Adrenal gland (tissue), 12 donors: ENCODE results near the gene PRSS3. TPM values are rescaled to one million over a fixed set of nuclear protein-coding genes. Genes with fewer than 3 reads are reported as not detected.
A peak's percentile ranks its signal among the peaks of the same experiment; 100 is the strongest.
"Not testable (repeated sequence)": the region's sequence is repeated elsewhere in the genome, so short reads cannot be mapped to it uniquely, and the experiment has no call there.

Source experiments
- DNase-seq, 7 donors: peaks; one replicate each; pipeline ENCODE4 v3.0.0-alpha.2; 2019 to 2020
- H3K27ac ChIP-seq, 5 donors: fragments of 200-600 bp; sonication (generic) in 4 of 5; 1 replicate in 3 of 5; 2 replicates in 2 of 5; pipeline versions ENCODE4 v1.5.1 to v1.8.0; 2016 to 2020; ENCODE audit warnings: mild to moderate bottlenecking in 1 of 5
- H3K27me3 ChIP-seq: fragments of 200-600 bp; 2 replicates; pipeline ENCODE4 v1.8.0; 2021
- H3K36me3 ChIP-seq, 2 donors: fragments of 200-600 bp; replicated peaks in 1 of 2; 1 replicate in 1 of 2; 2 replicates in 1 of 2; pipeline versions ENCODE4 v1.5.1 to v1.8.0; 2018 to 2022
- H3K4me1 ChIP-seq, 2 donors: fragments of 200-600 bp; replicated peaks in 1 of 2; 1 replicate in 1 of 2; 2 replicates in 1 of 2; pipeline versions ENCODE4 v1.5.1 to v1.8.0; 2018 to 2021
- H3K4me3 ChIP-seq, 4 donors: fragments of 200-600 bp; sonication (generic) in 3 of 4; one replicate each; pipeline ENCODE4 v1.5.1; 2016 to 2018
- H3K9me3 ChIP-seq, 3 donors: fragments of 200-600 bp; sonication (generic) in 1 of 3; replicated peaks in 1 of 3; 1 replicate in 2 of 3; 2 replicates in 1 of 3; pipeline versions ENCODE4 v1.5.1 to v1.8.0; 2016 to 2021
- CTCF ChIP-seq, 6 experiments: fragments of 450-650 bp in 4 of 6; fragments of 200-600 bp in 2 of 6; sonication (generic) in 1 of 6; IDR thresholded peaks; 1 replicate in 5 of 6; 2 replicates in 1 of 6; pipeline versions ENCODE4 v1.5.1 to v1.8.0; 2016 to 2021; ENCODE audit warnings: antibody characterized with exemption in 6 of 6, mild to moderate bottlenecking in 2 of 6, moderate library complexity in 1 of 6
- POLR2A ChIP-seq, 2 donors: fragments of 450-650 bp; IDR thresholded peaks; one replicate each; pipeline ENCODE4 v1.6.1; 2017; ENCODE audit warnings: antibody characterized with exemption in 2 of 2, mild to moderate bottlenecking in 2 of 2, moderate library complexity in 1 of 2
- WGBS, 4 donors: extraction: QIAGEN DNeasy Blood & Tissue Kit in 2 of 4; methylation state at CpG; one replicate each; pipeline versions ENCODE4 v1.1.5 to v1.1.7; 2013 to 2017; 5-methylcytosine and 5-hydroxymethylcytosine counted together
- intact Hi-C, 2 donors: fragments of 100-400 bp; cut with DNase I; formaldehyde crosslinking; loops; one replicate each; pipeline versions ENCODE4 v1.14.1 to v1.15.0; 2022 to 2023
- polyA plus RNA-seq, 3 donors: library from polyadenylated mRNA; stranded (reverse); fragments of 200-250 nt in 2 of 3; fragments of 350-450 nt in 1 of 3; fragmentation: Illumina TruSeq in 1 of 3; extraction: RNeasy Lipid Tissue Mini Kit (QIAGEN cat#74804) in 1 of 3; gene quantifications; one replicate each; pipeline ENCODE4 v1.2.3, GENCODE V29; 2013 to 2014
- total RNA-seq, 9 donors: library from RNA; depleted of rRNA in 4 of 9; stranded (reverse); fragments of >200 nt in 4 of 9; fragments of 120-200 nt in 1 of 9; fragmentation: NEBNext Ultra II Directional in 1 of 9; extraction: Animal tissue kit (Norgen Biotek cat#: 25700) in 1 of 9; gene quantifications; one replicate each; pipeline versions ENCODE4 v1.1.0 to v1.2.4, GENCODE V29; 2013 to 2023
- donor health status: healthy with polysubstance abuse.
- donor health status: Bipolar disorder and iron deficiency.
- donor health status: DM: yes; HTN: yes; CAD: no.
- donor health status: DM: no; HTN: no; CAD: no.
- donor health status: DM: no; HTN: no; CAD: no.
- donor health status: DM: yes; HTN: yes; CAD: no.

Gene PRSS3
- total and polyA plus RNA-seq, 12 donors, result 1.1 to 5.8 (median 3.4) TPM; not detected in 3

DNA sequence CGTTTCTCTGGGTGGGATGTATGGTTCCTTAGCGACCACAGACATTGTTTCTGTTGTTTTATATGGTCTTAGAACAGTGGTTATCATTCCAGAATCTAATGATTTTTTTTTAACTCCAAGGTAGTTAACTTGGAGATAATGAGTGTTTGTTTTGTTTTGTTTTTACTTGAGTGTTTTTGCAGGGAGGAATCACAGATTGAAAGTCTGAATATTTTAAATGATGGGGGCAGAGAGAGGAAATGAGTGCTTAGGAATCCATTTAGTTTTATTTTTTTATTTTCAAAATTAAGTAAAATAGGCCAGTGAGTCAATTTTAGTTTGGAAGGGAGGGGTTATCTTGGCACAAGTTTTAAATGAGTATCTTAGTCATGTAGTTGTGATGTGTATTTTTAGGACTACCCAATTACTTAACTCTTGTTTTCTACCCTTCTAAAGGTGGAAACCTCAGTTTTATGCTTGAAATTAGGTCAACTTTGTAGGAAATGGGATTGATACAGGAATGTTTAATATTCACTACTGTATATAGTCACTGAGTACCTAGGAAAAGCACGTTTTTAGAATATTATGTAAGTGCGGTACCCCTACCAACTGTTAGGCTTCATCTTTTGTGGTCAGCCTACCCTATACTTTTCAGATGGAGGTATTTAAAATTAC lies 23.6 kb downstream of the PRSS3 start:
- TF ChIP-seq CTCF (IDR thresholded peaks at IDR 0.05) (no peak), POLR2A (IDR thresholded peaks at IDR 0.05) (no peak)
- Histone ChIP-seq H3K4me3 (peak overlapping the region in 3 of 4 donors; percentile 22 to 88 (median 81)), H3K27me3 (no peaks in the 10 kb centered on the region), H3K4me1 (peaks cover 27 to 53% of the 10 kb centered on the region in 2 donors), H3K9me3 (no peaks in the 10 kb centered on the region), H3K27ac (peak overlapping the region; percentile 54 to 99 (median 98)), H3K36me3 (no peaks in the 10 kb centered on the region)
- no peak for DNase-seq
- WGBS, 4 donors, result 17 to 19% (median 18%) methylated on average over 4 of the region's 4 CpGs
- intact Hi-C loops, result loop anchor here in 1 of 2 donors (5.0 kb wide), 1 partner anchor 33 kb away; no protein-coding TSS in a partner anchor

GRCh38 chr9:33820231-33820745 lies 24.9 kb downstream of the PRSS3 start:
- Histone ChIP-seq H3K4me3 (peak overlapping the region in 1 of 4 donors; percentile 81), H3K36me3 (no peaks in the 10 kb centered on the region), H3K27ac (peak overlapping the region in 2 of 5 donors; percentile 98 to 99), H3K27me3 (no peaks in the 10 kb centered on the region), H3K9me3 (no peaks in the 10 kb centered on the region), H3K4me1 (peaks cover 23 to 40% of the 10 kb centered on the region in 2 donors)
- WGBS, 4 donors, result 27 to 31% (median 30%) methylated on average over 4 of the region's 4 CpGs
- TF ChIP-seq CTCF (IDR thresholded peaks at IDR 0.05) (no peak), POLR2A (IDR thresholded peaks at IDR 0.05) (no peak)
- DNase-seq, result no peak
- intact Hi-C loops, result no loop called here

- Histone ChIP-seq H3K27ac (no peak overlapping the region), H3K4me1 (peaks cover 18 to 26% of the 10 kb centered on the region in 2 donors), H3K4me3 (no peak overlapping the region), H3K27me3 (no peaks in the 10 kb centered on the region), H3K9me3 (no peaks in the 10 kb centered on the region), H3K36me3 (no peaks in the 10 kb centered on the region)
- 68 to 82% (median 75%) methylated on average over 3 of the region's 3 CpGs for WGBS, 4 donors
- no peak for DNase-seq
- intact Hi-C loops, result no loop called here
- no peak for TF ChIP-seq POLR2A (IDR thresholded peaks at IDR 0.05)
- no peak for TF ChIP-seq CTCF (IDR thresholded peaks at IDR 0.05)
These were observed 28.4 kb downstream of the PRSS3 start for GRCh38 chr9:33823801-33824200.

DNA sequence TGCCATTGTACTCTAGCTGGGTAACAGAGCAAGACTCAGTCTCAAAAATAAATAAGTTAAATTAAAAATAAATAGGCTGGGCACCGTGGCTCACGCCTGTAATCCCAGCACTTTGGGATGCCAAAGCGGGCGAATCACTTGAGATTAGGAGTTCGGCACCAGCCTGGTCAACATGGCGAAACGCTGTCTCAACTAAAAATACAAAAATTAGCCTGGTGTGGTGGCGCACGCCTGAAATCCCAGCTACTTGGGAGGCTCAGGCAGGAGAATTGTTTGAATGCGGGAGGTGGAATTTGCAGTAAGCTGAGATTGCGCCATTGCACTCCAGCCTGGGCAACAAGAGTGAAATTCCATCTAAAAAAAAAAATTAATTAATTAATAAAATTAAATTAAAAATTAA lies 31.9 kb downstream of the PRSS3 start:
- H3K4me1 ChIP-seq, H3K27me3 ChIP-seq, H3K9me3 ChIP-seq, H3K4me3 ChIP-seq, intact Hi-C loops, H3K27ac ChIP-seq, H3K36me3 ChIP-seq, DNase-seq: not testable (repeated sequence)
- WGBS, 4 donors, result 91 to 97% (median 97%) methylated on average over 11 of the region's 11 CpGs

DNA sequence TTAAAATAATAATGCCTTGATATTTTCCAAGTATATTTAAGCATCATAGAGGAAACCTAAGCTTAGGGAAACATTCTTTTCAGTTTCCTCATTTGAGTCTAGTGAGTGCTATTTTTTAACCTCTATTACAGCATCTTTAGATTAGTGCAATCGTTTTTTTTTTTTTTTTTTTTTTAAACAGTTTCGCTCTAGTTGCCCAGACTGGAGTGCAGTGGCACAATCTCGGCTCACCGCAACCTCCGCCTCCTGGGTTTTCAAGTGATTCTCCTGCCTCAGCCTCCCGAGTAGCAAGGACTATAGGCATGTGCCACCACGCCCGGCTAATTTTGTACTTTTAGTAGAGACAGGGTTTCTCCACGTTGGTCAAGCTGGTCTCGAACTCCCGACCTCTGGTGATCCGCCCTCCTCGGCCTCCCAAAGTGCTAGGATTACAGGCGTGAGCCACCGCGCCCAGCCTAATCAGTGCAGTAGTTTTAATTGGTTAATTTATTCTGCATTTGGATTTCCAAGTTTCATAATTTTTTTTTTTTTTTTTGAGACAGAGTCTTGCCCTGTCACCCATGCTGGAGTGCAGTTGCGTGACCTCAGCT lies 34.4 kb downstream of the PRSS3 start:
- intact Hi-C loops, result not testable (repeated sequence)

More for the DNA sequence above, 34.4 kb downstream of the PRSS3 start:
- H3K27me3 ChIP-seq, H3K36me3 ChIP-seq, H3K4me3 ChIP-seq, H3K4me1 ChIP-seq, H3K9me3 ChIP-seq, DNase-seq, H3K27ac ChIP-seq: not testable (repeated sequence)
- WGBS, 4 donors, result 86 to 90% (median 90%) methylated on average over 17 of the region's 17 CpGs
